GM19035 (cell line): ENCODE results near the gene SETDB1.

Experiments
- ATAC-seq: cut with Tn5 transposase; IDR thresholded peaks from one replicate; pipeline ENCODE4 v1.9.1; 2021; ENCODE audit not compliant: unreplicated experiment

SETDB1 gene

GRCh38 chr1:150974580-150975478 is 48.7 kb downstream of the SETDB1 start, which contains the start of gene CERS2:
TSS of gene CERS2 (minus strand) at chr1:150974835. CDS start at chr1:150969090, 5,745 bp downstream.
- ATAC-seq: peak; percentile 57

DNA sequence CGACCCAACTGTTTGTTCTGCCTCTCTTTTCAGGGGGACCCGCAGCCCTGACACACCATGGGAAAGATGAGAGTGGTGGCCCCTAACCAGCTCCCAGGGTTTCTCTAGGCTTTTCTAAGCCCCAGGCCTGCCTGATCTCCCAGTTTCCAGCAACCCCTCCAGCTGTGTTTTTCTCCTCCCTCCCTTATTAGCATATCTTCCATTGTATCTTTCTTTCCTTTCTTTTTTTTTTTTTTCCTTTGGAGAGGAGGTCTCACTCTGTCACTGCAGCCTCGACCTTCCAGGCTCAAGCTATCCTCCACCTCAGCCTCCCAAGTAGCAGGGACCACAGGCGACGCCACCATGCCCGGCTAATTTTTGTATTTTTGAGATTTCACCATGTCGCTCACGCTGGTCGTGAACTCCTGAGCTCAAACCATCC is 50.2 kb downstream of the SETDB1 start:
- no peak for ATAC-seq

- ATAC-seq: no peak
These were observed 50.9 kb downstream of the SETDB1 start for GRCh38 chr1:150976879-150977694.

DNA sequence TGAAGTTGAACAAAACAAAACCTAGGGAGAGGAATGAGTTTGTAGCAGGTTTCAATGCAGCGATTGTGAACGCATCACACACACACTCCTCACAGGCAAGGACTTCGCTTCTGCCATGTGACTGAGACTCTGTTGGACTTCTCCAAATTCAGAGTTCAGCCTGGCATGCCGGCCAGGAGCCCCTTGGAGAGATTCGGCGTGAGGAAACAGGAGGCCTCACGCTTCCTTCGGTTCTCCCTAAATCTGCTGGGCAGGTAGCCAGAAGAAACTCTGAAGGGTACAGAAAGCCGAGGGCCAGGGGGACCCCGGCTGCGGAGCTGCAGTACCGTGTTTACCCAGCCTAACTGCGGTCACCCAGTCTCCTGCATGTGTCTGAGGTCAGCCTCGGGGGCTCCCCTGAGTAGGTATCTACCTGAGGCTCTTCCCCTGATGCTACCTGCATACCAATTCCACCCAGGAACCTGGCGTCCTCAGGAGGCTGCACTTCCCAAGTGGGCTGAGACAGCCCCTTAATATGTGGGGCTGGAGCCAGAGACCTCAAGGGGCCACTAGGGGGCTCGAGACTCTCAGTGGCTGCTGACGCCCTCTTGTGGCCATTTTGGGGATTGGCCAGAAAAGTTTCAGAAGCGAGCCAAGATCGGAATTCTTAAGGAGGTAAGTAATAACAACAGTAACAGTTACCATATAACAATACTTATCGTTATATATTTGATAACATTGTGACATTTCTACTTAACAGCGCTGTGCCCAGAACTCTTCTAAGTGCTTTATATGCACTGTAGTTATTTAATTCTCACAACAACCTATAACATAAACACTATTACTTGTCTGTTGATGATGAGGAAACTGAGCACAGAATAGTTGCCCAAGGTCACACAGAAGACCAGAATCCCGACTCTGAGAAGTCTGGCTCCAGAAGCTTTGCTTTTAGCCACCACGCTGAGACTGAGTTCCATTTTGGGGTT is 53.2 kb downstream of the SETDB1 start:
- peak; percentile 44 for ATAC-seq

- no peak for ATAC-seq
These were observed 55.1 kb downstream of the SETDB1 start for GRCh38 chr1:150981177-150981804.

- no peak for ATAC-seq
These were observed 55.9 kb downstream of the SETDB1 start, which contains the start of gene ANXA9 for GRCh38 chr1:150981805-150982712. TSS of gene ANXA9 (plus strand) at chr1:150982292. CDS start at chr1:150983106, 814 bp downstream.

GRCh38 chr1:150985179-150985825 is 59.1 kb downstream of the SETDB1 start:
- ATAC-seq: no peak

DNA sequence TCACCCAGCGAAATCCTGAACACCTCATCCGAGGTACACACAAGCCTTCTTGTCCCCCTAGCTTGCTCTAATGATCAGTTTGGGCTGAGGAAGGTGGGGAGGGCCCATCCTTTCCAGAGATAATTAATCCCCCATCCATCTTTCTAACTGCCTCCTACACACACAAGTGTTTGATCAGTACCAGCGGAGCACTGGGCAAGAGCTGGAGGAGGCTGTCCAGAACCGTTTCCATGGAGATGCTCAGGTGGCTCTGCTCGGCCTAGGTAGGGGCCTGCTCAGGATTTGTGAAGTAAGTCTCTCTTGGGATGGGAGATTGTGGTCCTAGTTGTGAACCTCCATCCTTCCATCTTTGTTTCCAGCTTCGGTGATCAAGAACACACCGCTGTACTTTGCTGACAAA is 61.8 kb downstream of the SETDB1 start:
- ATAC-seq: no peak

DNA sequence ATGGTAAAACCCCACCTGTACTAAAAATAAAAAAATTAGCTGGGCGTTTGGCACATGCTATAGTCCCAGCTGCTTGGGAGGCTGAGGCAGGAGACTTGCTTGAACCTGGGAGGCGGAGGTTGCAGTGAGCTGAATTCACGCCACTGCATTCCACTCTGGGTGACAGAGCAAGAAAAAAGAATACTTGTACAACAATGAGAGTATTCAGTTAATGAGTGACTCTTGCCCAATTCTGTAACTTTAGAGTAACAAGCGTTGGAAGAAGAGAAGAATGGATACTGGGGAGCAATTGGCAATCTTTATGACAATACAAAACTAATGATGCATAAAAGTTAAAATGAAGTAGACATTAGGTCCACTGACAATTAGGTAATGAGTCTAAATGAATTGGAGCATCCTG is 66.5 kb downstream of the SETDB1 start:
- no peak for ATAC-seq

- ATAC-seq: no peak
These were observed 68.1 kb downstream of the SETDB1 start for GRCh38 chr1:150994248-150994647.

DNA sequence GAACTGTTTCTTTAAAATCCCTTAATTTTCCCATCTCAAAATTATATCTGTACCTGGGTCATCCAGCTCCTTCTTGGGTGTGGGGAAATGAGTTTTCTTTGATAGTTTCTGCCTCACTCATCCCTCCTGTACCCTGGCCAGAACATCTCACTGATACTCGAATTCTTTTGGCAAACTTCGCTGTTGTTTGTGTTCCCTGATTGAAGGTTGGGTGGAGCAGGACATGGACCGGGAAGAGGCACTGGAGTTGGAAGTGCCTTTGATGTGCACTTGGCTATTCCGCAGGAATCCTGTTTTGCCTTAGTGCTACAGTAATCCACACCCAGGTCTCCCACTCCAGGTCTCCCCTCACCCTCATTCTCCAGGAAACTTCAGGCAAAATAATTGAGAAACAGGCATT is 69.3 kb downstream of the SETDB1 start:
- no peak for ATAC-seq

DNA sequence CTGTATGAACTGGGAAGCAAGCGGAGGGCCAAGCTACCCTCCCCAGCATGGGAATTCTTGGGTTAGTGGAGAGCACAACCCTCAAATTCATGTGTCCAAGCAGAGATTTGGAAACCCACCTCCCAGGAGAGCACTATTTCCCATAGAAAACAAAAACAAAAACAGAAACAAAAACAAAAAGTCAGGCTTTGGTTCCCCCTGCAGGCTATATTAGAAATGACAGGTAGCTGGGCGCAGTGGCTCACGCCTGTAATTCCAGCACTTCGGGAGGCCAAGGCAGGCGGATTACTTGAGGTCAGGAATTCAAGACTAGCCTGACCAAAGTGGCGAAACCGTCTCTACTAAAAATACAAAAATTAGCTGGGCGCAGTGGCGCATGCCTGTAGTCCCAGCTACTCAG is 69.7 kb downstream of the SETDB1 start:
- no peak for ATAC-seq

DNA sequence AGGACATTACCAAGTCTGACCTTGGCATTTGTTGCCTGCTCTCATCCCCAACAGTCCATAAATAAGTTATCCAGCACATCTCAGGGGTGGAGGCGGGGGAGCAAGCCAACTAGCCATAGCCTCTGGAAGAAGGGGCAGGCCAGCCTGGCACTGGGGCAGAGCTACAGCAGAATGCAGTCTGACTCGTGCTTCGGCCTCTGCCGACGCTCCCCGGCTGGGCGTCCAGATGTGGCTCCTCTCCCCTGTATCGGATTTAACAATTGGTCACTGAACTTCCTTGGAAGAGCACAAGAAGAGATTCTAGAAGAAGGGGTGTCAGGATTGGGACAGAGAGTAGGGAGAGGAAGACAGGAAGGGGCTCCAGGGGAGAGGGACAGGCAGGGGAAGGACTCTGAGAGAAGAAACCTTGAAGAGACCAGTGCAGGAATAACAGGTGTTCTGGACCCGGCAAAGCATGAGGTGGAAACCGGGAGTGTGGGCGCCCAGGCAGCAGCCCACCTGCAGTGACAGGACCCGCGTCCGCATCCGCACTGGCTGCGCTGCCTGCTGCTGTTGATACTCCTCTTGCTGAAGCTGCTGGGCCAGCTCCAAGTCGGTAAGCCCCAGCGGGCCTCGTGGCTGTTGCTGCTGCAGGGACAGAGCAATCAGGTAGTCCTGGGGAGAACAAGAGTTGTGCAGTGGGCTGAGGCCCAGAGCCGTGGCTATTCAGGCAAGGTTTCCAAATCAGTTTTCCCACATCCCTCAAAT is 71.1 kb downstream of the SETDB1 start:
- ATAC-seq: no peak

- no peak for ATAC-seq
These were observed 71.8 kb downstream of the SETDB1 start for GRCh38 chr1:150997949-150998348.

GRCh38 chr1:150999051-150999674 is 73.0 kb downstream of the SETDB1 start:
- ATAC-seq: no peak

DNA sequence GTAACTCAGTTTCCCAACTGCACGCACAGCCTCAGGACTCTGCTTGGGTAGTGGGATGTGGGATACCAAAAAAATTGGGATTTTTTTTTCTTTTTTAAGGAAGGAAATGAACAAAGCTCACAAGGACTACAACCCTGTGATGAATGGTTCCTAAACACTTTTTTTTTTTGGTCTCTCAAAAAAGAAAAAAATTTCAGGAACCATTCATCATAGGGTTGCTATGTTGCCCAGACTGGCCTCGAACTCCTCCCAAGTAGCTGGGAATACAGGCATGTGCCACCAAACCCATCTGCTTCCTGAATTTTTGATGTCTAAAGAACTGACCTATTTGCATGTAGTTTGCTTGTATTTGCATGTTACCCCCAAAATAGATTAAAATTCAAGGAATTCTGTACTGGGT is 73.8 kb downstream of the SETDB1 start:
- no peak for ATAC-seq

- no peak for ATAC-seq
These were observed 74.2 kb downstream of the SETDB1 start for GRCh38 chr1:151000408-151000807.
